Ovary (tissue), 9 donors: ENCODE results near the gene RNF181. TPM values are rescaled to one million over a fixed set of nuclear protein-coding genes. Genes with fewer than 3 reads are reported as not detected.
A peak's percentile ranks its signal among the peaks of the same experiment; 100 is the strongest.

ENCODE experiments used
- DNase-seq, 5 donors: peaks; one replicate each; pipeline ENCODE4 v3.0.0-alpha.2; 2019 to 2020
- H3K27ac ChIP-seq, 2 donors: fragments of 200-600 bp; one replicate each; pipeline versions ENCODE4 v1.5.1 to v1.8.0; 2019 to 2022
- H3K27me3 ChIP-seq: fragments of 200-600 bp; one replicate; pipeline ENCODE4 v1.8.0; 2022
- H3K36me3 ChIP-seq: fragments of 200-600 bp; sonication (generic); one replicate; pipeline ENCODE4 v1.5.1; 2019
- H3K4me1 ChIP-seq: one replicate; pipeline ENCODE4 v1.8.1; 2013; ENCODE audit warnings: mild to moderate bottlenecking, moderate library complexity; ENCODE audit not compliant: insufficient read depth
- H3K4me3 ChIP-seq: fragments of 200-600 bp; sonication (generic); one replicate; pipeline ENCODE4 v1.5.1; 2017
- H3K9me3 ChIP-seq, 2 donors: fragments of 200-600 bp in 1 of 2; sonication (generic) in 1 of 2; one replicate each; pipeline versions ENCODE4 v1.5.1 to v1.8.1; 2013 to 2019; ENCODE audit warnings: mild to moderate bottlenecking in 1 of 2, moderate library complexity in 1 of 2
- EP300 ChIP-seq: sonication (generic); formaldehyde crosslinking; IDR thresholded peaks from one replicate; pipeline ENCODE4 v1.6.1; 2017; ENCODE audit warnings: antibody characterized with exemption
- POLR2A ChIP-seq: fragments of 450-650 bp; IDR thresholded peaks from one replicate; pipeline ENCODE4 v1.6.1; 2017; ENCODE audit warnings: antibody characterized with exemption, mild to moderate bottlenecking, moderate library complexity
- WGBS, 3 donors: extraction: QIAGEN DNeasy Blood & Tissue Kit in 1 of 3; methylation state at CpG; one replicate each; pipeline versions ENCODE4 v1.1.5 to v1.1.7; 2013 to 2017; 5-methylcytosine and 5-hydroxymethylcytosine counted together
- intact Hi-C, 4 donors: fragments of 100-400 bp; cut with DNase I; formaldehyde crosslinking; loops; one replicate each; pipeline versions ENCODE4 v1.11.0 to v1.15.1; 2022 to 2023
- polyA plus RNA-seq, 2 donors: library from polyadenylated mRNA; stranded (reverse); fragments of 200-250 nt in 1 of 2; fragments of 350-450 nt in 1 of 2; fragmentation: Illumina TruSeq in 1 of 2; extraction: RNeasy Lipid Tissue Mini Kit (QIAGEN cat#74804) in 1 of 2; gene quantifications; one replicate each; pipeline ENCODE4 v1.2.3, GENCODE V29; 2013 to 2014
- total RNA-seq, 7 donors: library from RNA; depleted of rRNA in 2 of 7; stranded (reverse); fragments of >200 nt in 2 of 7; fragmentation: NEBNext Ultra II Directional in 3 of 7; extraction: Animal tissue kit (Norgen Biotek cat#: 25700) in 3 of 7; gene quantifications; one replicate each; pipeline versions ENCODE4 v1.1.0 to v1.2.4, GENCODE V29; 2016 to 2023
- TF ChIP-seq, protein P1 (sequence below), 3 donors: fragments of 450-650 bp in 2 of 3; fragments of 200-600 bp in 1 of 3; IDR thresholded peaks; one replicate each; pipeline versions ENCODE4 v1.5.1 to v1.8.0; 2016 to 2022; ENCODE audit warnings: antibody characterized with exemption in 3 of 3, mild to moderate bottlenecking in 1 of 3
- donor health status: DM: no; HTN: no; CAD: no; lungs with moderate emphysema.
- donor health status: DM: no; HTN: no; CAD: no.
- donor health status: Bipolar disorder and iron deficiency.
- donor health status: DM: yes; HTN: yes; CAD: no.
- donor health status: DM: no; HTN: no; CAD: no.
- donor health status: DM: yes; HTN: yes; CAD: no.

The RNF181 gene
- total and polyA plus RNA-seq, 9 donors, result 61.1 to 148 (median 93.8) TPM

DNA sequence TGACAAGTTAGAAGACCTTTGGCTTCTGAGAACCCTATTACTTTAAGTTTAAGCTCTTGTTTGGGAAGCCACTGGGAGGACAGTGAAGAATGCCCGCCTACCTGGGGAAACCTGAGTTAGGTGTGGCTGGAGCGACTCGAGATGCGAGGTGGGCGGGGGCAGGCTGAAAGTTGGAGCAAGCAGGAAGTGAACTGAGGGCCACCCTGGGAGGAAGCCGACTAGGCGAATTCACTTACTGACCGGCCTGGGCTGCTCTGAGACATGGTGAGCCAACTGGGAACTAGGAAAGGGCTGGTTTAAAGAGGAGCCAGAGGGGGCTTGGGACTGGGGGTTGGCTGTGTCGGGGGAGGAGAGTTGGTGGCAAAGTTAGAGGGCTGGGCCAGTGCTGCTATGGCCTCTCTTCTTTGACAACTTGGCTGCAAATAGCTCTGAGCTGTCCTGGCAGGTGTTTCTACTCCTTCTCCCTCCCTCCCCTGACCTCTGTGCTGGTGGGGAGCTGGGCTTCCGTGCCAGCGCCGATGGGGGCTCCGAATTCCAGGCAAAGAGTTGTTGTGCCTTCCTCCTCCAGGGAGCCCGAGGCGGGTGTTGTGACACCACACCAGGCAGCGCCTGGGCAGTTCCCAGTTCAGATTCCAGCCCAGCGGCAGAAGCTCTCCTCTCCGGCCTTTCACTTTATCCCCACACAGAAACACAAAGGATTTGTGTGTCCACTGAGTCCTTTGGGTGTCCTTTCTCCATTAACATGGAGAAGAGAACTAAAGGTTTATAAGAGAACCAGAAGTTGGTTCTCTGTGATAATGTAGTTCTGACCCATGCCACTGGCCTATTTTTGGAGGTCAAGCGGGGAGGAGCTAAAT, 17.9 kb upstream of the RNF181 start, which contains the start of gene VAMP8:
TSS of gene VAMP8 (plus strand) at position 201 of the 857 bp plus-strand sequence. CDS start at position 262, 61 bp downstream.
- Histone ChIP-seq H3K27ac (peak within 1 kb of the TSS in 1 of 2 donors; percentile 22), H3K9me3 (no peaks in the 10 kb centered on the region), H3K27me3 (no peaks in the 10 kb centered on the region), H3K4me3 (peak within 1 kb of the TSS; percentile 31), H3K36me3 (no peaks in the 10 kb centered on the region), H3K4me1 (no peaks in the 10 kb centered on the region)
- WGBS, 3 donors, result 42 to 47% (median 44%) methylated on average over 19 of the region's 19 CpGs
- intact Hi-C loops, result no loop called here
- DNase-seq, result no peak
- TF ChIP-seq POLR2A, result no peak
- TF ChIP-seq EP300, result no peak
- TF ChIP-seq, protein P1, sequence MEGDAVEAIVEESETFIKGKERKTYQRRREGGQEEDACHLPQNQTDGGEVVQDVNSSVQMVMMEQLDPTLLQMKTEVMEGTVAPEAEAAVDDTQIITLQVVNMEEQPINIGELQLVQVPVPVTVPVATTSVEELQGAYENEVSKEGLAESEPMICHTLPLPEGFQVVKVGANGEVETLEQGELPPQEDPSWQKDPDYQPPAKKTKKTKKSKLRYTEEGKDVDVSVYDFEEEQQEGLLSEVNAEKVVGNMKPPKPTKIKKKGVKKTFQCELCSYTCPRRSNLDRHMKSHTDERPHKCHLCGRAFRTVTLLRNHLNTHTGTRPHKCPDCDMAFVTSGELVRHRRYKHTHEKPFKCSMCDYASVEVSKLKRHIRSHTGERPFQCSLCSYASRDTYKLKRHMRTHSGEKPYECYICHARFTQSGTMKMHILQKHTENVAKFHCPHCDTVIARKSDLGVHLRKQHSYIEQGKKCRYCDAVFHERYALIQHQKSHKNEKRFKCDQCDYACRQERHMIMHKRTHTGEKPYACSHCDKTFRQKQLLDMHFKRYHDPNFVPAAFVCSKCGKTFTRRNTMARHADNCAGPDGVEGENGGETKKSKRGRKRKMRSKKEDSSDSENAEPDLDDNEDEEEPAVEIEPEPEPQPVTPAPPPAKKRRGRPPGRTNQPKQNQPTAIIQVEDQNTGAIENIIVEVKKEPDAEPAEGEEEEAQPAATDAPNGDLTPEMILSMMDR (IDR thresholded peaks at IDR 0.05), result no peak

DNA sequence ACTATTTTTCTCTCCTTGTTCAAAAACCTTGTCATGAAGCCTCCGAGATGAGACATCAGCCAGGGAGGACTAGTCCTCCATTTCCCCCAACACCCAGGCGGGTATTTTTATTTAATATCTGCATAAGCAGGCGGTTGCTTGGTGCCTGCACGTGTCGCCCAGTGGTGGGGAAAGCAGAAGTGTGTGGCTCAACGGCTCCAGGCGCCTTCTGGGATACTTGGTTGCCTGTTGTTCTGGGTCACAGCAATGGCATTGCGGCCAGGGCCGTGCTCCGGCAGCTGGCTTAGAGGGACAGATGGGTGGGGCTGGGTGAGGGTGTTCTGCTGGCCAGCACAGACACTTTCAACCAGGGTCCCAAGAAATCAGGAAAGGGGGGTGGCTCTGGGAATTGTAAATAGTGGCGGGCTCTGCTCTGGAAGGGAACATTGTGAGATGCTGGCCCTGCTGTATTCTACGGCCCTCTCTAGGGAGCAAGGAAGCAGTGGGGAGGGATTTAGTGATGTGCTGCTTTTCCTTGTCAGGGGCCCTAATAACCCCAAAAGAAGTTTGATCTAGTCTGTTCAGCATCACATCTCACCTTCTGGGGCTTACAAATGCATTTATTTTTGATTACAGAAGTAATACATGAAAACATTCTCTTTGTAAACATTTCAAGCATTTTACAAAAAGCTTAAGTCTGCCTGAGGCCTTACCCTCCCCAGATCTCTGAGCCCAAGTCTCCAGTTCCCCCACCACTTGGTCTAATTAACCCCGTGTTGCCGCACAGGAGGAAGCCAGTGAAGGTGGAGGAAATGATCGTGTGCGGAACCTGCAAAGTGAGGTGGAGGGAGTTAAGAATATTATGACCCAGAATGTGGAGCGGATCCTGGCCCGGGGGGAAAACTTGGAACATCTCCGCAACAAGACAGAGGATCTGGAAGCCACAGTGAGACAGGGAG, 17.0 kb upstream of the RNF181 start:
- 66 to 80% (median 72%) methylated on average over 19 of the region's 19 CpGs for WGBS, 3 donors
- peak in 1 of 5 donors; percentile 41 for DNase-seq
- Histone ChIP-seq H3K36me3 (no peaks in the 10 kb centered on the region), H3K27me3 (no peaks in the 10 kb centered on the region), H3K27ac (peak overlapping the region in 1 of 2 donors; percentile 39), H3K4me3 (peak overlapping the region; percentile 31), H3K9me3 (no peaks in the 10 kb centered on the region), H3K4me1 (no peaks in the 10 kb centered on the region)
- intact Hi-C loops, result no loop called here
- TF ChIP-seq EP300 (no peak), POLR2A (no peak)
- TF ChIP-seq, protein P1 (IDR thresholded peaks at IDR 0.05), result no peak

DNA sequence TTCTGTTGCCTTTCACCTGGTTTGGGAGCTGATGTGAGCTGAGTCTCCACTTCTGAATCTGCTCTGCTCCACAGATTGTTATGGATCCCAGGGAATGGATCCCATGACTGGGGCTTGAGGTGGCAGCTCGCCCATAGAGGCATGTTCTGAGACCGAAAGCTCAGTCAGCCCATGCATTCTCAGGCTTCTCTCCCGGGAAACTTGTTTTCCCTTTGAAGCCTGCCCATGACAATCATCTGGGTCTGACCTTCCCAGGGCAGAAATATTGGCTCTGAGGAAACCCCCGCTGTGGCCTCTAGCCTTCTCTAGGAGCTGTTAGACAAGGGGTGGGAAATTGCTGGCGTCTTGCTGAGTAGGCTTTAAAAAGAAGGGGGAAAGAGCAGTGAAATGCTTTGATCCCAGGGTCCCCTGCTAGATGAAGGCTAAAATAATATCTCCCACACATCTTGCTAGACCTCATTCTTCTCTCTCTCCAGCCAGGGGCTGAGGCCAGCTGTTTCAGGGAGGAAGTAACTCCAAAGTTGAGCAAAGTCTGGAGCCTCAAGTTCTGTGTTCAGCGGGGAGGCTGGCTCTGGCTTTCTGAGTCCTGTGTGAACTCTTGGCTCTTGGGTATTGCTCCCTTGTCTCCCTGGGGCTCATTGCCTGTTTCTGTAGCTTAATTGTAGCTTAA, 16.1 kb upstream of the RNF181 start:
- TF ChIP-seq POLR2A, result no peak
- no peak for TF ChIP-seq EP300
- TF ChIP-seq, protein P1 (IDR thresholded peaks at IDR 0.05), result no peak
- H3K27ac ChIP-seq, result peak overlapping the region in 1 of 2 donors; percentile 39
- no peaks in the 10 kb centered on the region for H3K9me3 ChIP-seq
- no peaks in the 10 kb centered on the region for H3K36me3 ChIP-seq
- WGBS, 3 donors, result 38 to 47% (median 39%) methylated on average over 6 of the region's 6 CpGs
- intact Hi-C loops, result no loop called here
- H3K4me3 ChIP-seq, result no peak overlapping the region
- no peaks in the 10 kb centered on the region for H3K4me1 ChIP-seq
- no peaks in the 10 kb centered on the region for H3K27me3 ChIP-seq
- DNase-seq, result no peak

DNA sequence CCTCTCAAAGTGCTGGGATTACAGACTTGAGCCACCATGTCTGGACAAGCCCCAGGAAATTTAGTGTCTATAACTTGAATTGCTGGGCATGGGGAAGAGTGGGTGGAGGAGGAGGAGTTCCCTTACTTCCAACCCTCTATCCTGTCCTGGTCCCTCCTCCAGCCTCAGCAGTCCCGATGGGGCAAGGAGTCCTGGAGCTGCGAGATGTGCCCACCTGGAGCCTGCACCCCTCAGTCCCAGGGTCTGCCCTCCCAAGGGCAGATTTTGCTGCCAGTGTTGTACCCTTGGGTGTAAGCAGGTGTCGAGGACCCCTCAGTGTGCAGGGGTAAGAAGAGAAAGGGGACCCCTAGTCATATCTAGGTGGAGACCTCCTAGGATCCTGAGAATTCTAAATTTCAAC, 15.3 kb upstream of the RNF181 start:
- intact Hi-C loops, result no loop called here
- no peaks in the 10 kb centered on the region for H3K27me3 ChIP-seq
- H3K4me1 ChIP-seq, result peaks cover 2% of the 10 kb centered on the region
- H3K27ac ChIP-seq, result peak overlapping the region in 1 of 2 donors; percentile 39
- H3K36me3 ChIP-seq, result no peaks in the 10 kb centered on the region
- H3K4me3 ChIP-seq, result no peak overlapping the region
- no peaks in the 10 kb centered on the region for H3K9me3 ChIP-seq
- DNase-seq, result no peak
- TF ChIP-seq POLR2A (no peak), EP300 (no peak)
- TF ChIP-seq, protein P1 (IDR thresholded peaks at IDR 0.05), result no peak
- 76 to 84% (median 82%) methylated on average over 3 of the region's 3 CpGs for WGBS, 3 donors
